ENCODE measurements around the gene DCANP1. TPM values are rescaled to one million over a fixed set of nuclear protein-coding genes. Genes with fewer than 3 reads are reported as not detected.

The DCANP1 gene
- total RNA-seq, 1 experiment from 2014 or later = not detected

DNA sequence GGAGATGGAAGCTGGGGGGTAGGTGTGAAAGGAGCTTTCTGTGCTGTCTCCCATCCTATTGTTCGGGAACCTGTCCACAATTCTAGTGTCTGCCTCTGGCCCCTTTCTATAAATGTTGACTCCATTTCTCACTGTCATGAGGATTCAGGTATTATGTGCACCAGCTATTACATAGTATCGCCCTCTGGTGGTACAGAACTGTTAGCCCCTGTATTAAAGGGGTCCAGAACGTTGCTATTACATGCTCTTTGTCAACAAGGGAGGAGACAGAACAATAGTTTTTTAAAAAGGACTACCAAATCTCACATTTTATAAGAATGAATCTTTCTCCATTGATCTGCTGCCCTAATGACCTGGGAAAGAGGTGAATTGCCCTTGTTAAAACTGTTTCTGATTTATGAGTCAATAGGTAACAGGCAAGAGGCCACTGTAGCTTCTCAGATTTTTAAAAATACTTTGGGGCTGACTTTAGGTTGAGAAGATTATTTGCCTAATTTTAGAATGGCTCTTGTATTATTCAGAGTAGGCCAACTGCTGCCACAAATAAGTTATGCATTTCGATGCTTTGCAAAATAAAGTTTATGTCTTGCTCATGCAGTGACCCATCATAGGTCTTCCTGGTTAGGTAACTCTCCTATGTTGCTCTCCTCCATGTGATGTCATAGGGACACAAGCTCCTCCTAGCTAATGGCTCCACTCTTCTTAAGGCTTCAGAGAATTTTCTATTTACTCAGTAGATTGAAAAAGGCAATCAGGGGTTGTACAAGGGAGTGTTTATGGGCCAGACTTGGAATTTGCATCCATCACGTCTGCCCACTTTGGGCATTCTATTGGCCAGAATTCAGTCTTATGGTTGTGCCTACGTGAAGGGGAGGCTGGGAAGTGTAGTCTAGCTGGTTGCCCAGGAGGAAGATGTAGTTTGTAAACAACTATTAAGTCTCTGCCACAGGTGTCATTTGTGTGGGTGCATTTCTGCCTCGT lies 20.8 kb downstream of the DCANP1 start:
- H3K9me2 ChIP-seq (ENCODE audit: insufficient read depth) = no peaks in the 10 kb centered on the region
- no peaks in the 10 kb centered on the region for H4K20me1 ChIP-seq (ENCODE audit: insufficient read depth)
- H3K4me1 ChIP-seq (ENCODE audit: control insufficient read depth in 1 of 2, insufficient read depth in 2 of 2, low read length in 2 of 2) = peaks cover 9 to 23% of the 10 kb centered on the region in 2 experiments; a peak in 3 of 4 replicates
- no peaks in the 10 kb centered on the region for H3K9me3 ChIP-seq (ENCODE audit: control insufficient read depth in 1 of 2, insufficient read depth in 1 of 2, low read depth in 1 of 2, low read length in 2 of 2)
- no peak overlapping the region for H3K27ac ChIP-seq (ENCODE audit: low read depth, low read length)
- H3K27me3 ChIP-seq (ENCODE audit: insufficient read depth, low read length) = no peaks in the 10 kb centered on the region
- CTCF ChIA-PET = interaction anchor here (0.7 to 3.1 kb wide), 13 partner anchors 8 to 140 kb away, joined by 3 to 17 read pairs (median 4); no protein-coding TSS in a partner anchor
- RAD21 ChIA-PET (ENCODE audit: low non-redundant PET in 1 of 2, low total read pairs in 2 of 2, uncharacterized antibody in 2 of 2, unreplicated experiment in 2 of 2) = no interaction called here
- no peak overlapping the region for H3K9ac ChIP-seq (ENCODE audit: low read length)
- TF ChIP-seq EZH2phosphoT487 (IDR thresholded peaks at IDR 0.05; ENCODE audit: borderline replicate concordance) (no peak), POLR2AphosphoS5 (IDR thresholded peaks at IDR 0.05; ENCODE audit: low read depth, low read length) (no peak), YY1 (IDR thresholded peaks at IDR 0.05; ENCODE audit: extremely low read depth, insufficient replicate concordance, low read depth, low read length) (no peak), RAD21 (IDR thresholded peaks at IDR 0.05; ENCODE audit: low read depth) (peak; percentile 77), SP1 (IDR thresholded peaks at IDR 0.05; ENCODE audit: low read depth) (no peak), SIN3A (IDR thresholded peaks at IDR 0.05; ENCODE audit: low read depth) (0 out of 2 replicates have a peak, but pooled peaks have one; percentile 30), ATF3 (IDR thresholded peaks at IDR 0.05) (no peak), TCF7L2 (IDR thresholded peaks at IDR 0.05; ENCODE audit: borderline replicate concordance, extremely low read depth, insufficient read depth, insufficient read length) (no peak), ZFX (IDR thresholded peaks at IDR 0.05) (no peak), POLR2A (IDR thresholded peaks at IDR 0.05; ENCODE audit: borderline replicate concordance, extremely low read depth, insufficient read depth, insufficient read length) (no peak), JUND (IDR thresholded peaks at IDR 0.05) (no peak), ZNF274 (IDR thresholded peaks at IDR 0.05; ENCODE audit: low read depth, low read length) (no peak), FOSL1 (IDR thresholded peaks at IDR 0.05; ENCODE audit: low read depth) (0 out of 2 replicates have a peak, but pooled peaks have one; percentile 8), CEBPB (IDR thresholded peaks at IDR 0.05; ENCODE audit: low read depth) (no peak), CBX3 (IDR thresholded peaks at IDR 0.05; ENCODE audit: low read depth) (peak; percentile 65; the same call in 1 of the 2 replicates), EGR1 (IDR thresholded peaks at IDR 0.05; ENCODE audit: low read depth) (no peak), ELF1 (IDR thresholded peaks at IDR 0.05; ENCODE audit: borderline replicate concordance, low read depth) (no peak), EZH2 (IDR thresholded peaks at IDR 0.05) (no peak), SRF (IDR thresholded peaks at IDR 0.05; ENCODE audit: low read depth) (no peak), MAX (IDR thresholded peaks at IDR 0.05) (peak; percentile 42)
- TF ChIP-seq, protein P1, sequence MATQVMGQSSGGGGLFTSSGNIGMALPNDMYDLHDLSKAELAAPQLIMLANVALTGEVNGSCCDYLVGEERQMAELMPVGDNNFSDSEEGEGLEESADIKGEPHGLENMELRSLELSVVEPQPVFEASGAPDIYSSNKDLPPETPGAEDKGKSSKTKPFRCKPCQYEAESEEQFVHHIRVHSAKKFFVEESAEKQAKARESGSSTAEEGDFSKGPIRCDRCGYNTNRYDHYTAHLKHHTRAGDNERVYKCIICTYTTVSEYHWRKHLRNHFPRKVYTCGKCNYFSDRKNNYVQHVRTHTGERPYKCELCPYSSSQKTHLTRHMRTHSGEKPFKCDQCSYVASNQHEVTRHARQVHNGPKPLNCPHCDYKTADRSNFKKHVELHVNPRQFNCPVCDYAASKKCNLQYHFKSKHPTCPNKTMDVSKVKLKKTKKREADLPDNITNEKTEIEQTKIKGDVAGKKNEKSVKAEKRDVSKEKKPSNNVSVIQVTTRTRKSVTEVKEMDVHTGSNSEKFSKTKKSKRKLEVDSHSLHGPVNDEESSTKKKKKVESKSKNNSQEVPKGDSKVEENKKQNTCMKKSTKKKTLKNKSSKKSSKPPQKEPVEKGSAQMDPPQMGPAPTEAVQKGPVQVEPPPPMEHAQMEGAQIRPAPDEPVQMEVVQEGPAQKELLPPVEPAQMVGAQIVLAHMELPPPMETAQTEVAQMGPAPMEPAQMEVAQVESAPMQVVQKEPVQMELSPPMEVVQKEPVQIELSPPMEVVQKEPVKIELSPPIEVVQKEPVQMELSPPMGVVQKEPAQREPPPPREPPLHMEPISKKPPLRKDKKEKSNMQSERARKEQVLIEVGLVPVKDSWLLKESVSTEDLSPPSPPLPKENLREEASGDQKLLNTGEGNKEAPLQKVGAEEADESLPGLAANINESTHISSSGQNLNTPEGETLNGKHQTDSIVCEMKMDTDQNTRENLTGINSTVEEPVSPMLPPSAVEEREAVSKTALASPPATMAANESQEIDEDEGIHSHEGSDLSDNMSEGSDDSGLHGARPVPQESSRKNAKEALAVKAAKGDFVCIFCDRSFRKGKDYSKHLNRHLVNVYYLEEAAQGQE (IDR thresholded peaks at IDR 0.05; ENCODE audit: low read depth) = no peak
- TF ChIP-seq, protein P2, sequence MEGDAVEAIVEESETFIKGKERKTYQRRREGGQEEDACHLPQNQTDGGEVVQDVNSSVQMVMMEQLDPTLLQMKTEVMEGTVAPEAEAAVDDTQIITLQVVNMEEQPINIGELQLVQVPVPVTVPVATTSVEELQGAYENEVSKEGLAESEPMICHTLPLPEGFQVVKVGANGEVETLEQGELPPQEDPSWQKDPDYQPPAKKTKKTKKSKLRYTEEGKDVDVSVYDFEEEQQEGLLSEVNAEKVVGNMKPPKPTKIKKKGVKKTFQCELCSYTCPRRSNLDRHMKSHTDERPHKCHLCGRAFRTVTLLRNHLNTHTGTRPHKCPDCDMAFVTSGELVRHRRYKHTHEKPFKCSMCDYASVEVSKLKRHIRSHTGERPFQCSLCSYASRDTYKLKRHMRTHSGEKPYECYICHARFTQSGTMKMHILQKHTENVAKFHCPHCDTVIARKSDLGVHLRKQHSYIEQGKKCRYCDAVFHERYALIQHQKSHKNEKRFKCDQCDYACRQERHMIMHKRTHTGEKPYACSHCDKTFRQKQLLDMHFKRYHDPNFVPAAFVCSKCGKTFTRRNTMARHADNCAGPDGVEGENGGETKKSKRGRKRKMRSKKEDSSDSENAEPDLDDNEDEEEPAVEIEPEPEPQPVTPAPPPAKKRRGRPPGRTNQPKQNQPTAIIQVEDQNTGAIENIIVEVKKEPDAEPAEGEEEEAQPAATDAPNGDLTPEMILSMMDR (IDR thresholded peaks at IDR 0.05 in 2 of 3, conservative IDR thresholded peaks at IDR 0.05 in 1 of 3; ENCODE audit: borderline replicate concordance in 1 of 3, insufficient read depth in 1 of 3, low read depth in 2 of 3, low read length in 2 of 3) = peak; percentile 66 to 92 (median 86); a peak in 5 of 6 replicates
- BruUV-seq (replicated peaks) = no TSS peak
- peak overlapping the region; percentile 92 for H2AFZ ChIP-seq (ENCODE audit: low read depth, low read length, poor library complexity, severe bottlenecking)
- POLR2A ChIA-PET = interaction anchor here (1.5 to 1.7 kb wide), 2 partner anchors 9 to 31 kb away, joined by 4 read pairs; no protein-coding TSS in a partner anchor
- H3K36me3 ChIP-seq (ENCODE audit: control insufficient read depth in 1 of 2, insufficient read depth in 2 of 2, low read length in 2 of 2) = no peaks in the 10 kb centered on the region
- peak; percentile 65 for DNase-seq (ENCODE audit: low read depth, low spot score)
- H3K79me2 ChIP-seq (ENCODE audit: insufficient read depth, low read length) = no peaks in the 10 kb centered on the region
- no peak overlapping the region for H3K4me2 ChIP-seq (ENCODE audit: low read length)
- no peak overlapping the region for H3K4me3 ChIP-seq (replicated peaks in 1 of 2; ENCODE audit: low read depth in 1 of 2, low read length in 2 of 2)
- intact Hi-C loops (cut with micrococcal nuclease) = no loop called here
- peak; percentile 92 for ATAC-seq
